GM06990 (cell line): ENCODE results near the gene DNAJB11.

ENCODE experiments used
- DNase-seq: peaks from one replicate; pipeline ENCODE4 v3.0.0-alpha.2; 2011; ENCODE audit not compliant: insufficient read length; ENCODE audit errors: extremely low read depth
- H3K27me3 ChIP-seq: replicated peaks from 2 replicates; pipeline ENCODE4 v1.6.0; 2011; ENCODE audit warnings: low read length; ENCODE audit not compliant: control insufficient read depth, insufficient read depth
- H3K36me3 ChIP-seq: 2 replicates; pipeline ENCODE4 v1.5.1; 2011; ENCODE audit warnings: low read length; ENCODE audit not compliant: control insufficient read depth, insufficient read depth
- H3K4me3 ChIP-seq: replicated peaks from 2 replicates; pipeline ENCODE4 v1.5.1; 2011; ENCODE audit warnings: low read depth, mild to moderate bottlenecking, control low read depth, low read length
- CTCF ChIP-seq: IDR thresholded peaks from 2 replicates; pipeline ENCODE4 v1.5.1; 2011; ENCODE audit warnings: low read length, control low read depth, mild to moderate bottlenecking, inconsistent platforms; ENCODE audit not compliant: insufficient read depth, poor library complexity, severe bottlenecking

The DNAJB11 gene

GRCh38 chr3:186618318-186618938, 47.9 kb downstream of the DNAJB11 start:
- no peak for DNase-seq
- no peak for TF ChIP-seq CTCF
- Histone ChIP-seq H3K27me3 (peaks cover 3% of the 10 kb centered on the region), H3K36me3 (no peaks in the 10 kb centered on the region), H3K4me3 (no peak overlapping the region)

DNA sequence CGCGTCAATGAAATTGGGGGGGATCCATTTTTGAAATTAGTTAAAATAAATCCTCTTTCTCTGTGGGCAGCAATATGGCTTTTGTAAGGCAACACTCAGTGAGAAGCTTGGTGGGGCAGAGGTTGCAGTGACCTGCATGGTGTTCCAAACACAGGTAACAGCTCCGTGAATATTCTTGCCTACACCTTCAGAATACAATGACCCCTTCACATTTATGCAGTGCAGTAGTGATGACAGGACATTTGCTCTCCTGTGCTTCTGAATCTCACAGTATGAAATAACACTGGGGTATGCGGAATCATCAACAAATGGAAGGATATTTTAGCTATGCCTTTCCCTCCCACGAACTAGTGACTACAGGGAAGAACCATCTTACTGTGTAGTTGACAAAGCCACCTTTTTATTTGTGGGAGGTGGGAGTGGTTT, 49.3 kb downstream of the DNAJB11 start:
- H3K4me3 ChIP-seq = no peak overlapping the region
- no peak for DNase-seq

GRCh38 chr3:186620213-186621092, 49.9 kb downstream of the DNAJB11 start:
- peaks cover 3% of the 10 kb centered on the region for H3K27me3 ChIP-seq
- no peak for TF ChIP-seq CTCF
- no peak overlapping the region for H3K4me3 ChIP-seq
- H3K36me3 ChIP-seq = no peaks in the 10 kb centered on the region
- no peak for DNase-seq

More for the DNA sequence above, 49.3 kb downstream of the DNAJB11 start:
- H3K27me3 ChIP-seq = peaks cover 3% of the 10 kb centered on the region
- H3K36me3 ChIP-seq = no peaks in the 10 kb centered on the region
- no peak for TF ChIP-seq CTCF

- no peak for DNase-seq
- Histone ChIP-seq H3K4me3 (no peak overlapping the region), H3K36me3 (no peaks in the 10 kb centered on the region), H3K27me3 (peaks cover 4% of the 10 kb centered on the region)
- TF ChIP-seq CTCF = no peak
These were observed 51.6 kb downstream of the DNAJB11 start for GRCh38 chr3:186621894-186622650.

DNA sequence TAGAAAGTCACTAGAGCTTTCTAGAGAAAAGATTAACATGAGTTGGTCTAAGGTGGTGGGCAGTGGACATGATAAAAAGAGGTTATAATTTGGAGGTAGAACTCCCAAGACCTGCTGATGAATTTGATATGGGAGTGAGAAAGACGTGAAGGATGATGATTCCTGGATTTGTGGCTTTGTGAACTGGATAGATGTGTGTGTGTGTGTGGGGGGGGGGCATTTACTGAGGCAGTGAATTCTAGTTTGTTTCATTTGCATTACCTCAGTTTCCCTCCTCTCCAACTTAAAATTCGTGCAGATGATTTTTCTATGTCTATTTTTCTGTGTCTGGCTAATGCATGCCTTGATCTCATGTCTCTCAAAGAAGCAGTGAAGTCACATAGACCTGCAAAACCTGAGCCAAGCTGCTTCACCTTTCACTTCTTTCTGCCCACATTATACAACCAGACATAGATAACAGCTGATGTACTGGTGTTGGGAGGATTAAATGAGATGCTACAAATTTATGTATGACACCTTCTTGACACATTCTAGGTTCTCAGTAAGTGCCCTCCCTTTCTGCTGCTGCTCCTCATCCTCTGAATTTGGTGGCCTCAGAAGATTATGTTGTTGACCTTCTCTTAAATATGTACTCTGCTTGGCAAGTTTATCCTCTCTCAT, 52.3 kb downstream of the DNAJB11 start:
- TF ChIP-seq CTCF = no peak
- H3K4me3 ChIP-seq = no peak overlapping the region
- H3K27me3 ChIP-seq = peaks cover 3% of the 10 kb centered on the region
- no peak for DNase-seq
- no peaks in the 10 kb centered on the region for H3K36me3 ChIP-seq
